GM21526 (cell line): ENCODE results near the gene ADAMTSL5.
"Not testable (repeated sequence)": the region's sequence is repeated elsewhere in the genome, so short reads cannot be mapped to it uniquely, and the experiment has no call there.

Experiments
- ATAC-seq: cut with Tn5 transposase; IDR thresholded peaks from one replicate; pipeline ENCODE4 v1.9.1; 2021; ENCODE audit warnings: moderate library complexity; ENCODE audit not compliant: unreplicated experiment, low FRiP score

ADAMTSL5 gene

GRCh38 chr19:1531587-1531986 lies 18.8 kb upstream of the ADAMTSL5 start:
- ATAC-seq = no peak

- ATAC-seq = not testable (repeated sequence)
Measured at GRCh38 chr19:1530856-1531255, 18.0 kb upstream of the ADAMTSL5 start.

- no peak for ATAC-seq
Measured at GRCh38 chr19:1529430-1529816, 16.6 kb upstream of the ADAMTSL5 start.

GRCh38 chr19:1528596-1529429 lies 16.0 kb upstream of the ADAMTSL5 start:
- no peak for ATAC-seq

DNA sequence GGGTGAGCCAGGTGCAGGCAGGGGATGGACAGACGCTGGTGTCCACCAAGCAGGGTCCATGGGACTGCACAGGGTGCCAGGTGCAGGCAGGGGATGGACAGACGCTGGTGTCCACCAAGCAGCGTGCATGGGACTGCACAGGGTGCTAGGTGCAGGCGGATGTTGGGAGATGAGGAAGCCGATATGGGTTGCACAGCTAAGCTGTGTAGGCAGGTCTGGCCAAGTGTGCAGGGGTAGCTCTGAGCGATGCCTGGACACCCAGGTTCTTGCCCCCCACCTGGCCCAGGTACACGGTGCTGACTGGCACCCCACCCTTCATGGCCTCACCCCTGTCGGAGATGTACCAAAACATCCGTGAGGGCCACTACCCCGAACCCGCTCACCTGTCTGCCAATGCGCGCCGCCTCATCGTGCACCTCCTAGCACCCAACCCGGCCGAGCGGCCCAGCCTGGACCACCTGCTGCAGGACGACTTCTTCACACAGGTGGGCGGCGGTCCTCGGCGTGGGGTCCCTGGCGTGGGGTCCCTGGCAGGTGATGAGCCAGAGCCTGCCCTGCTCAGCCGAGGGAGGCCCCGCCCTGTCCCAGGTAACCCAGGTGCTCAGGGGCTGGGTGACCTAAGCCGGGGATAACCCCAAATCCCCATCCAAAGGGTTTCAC lies 15.0 kb upstream of the ADAMTSL5 start:
- no peak for ATAC-seq

DNA sequence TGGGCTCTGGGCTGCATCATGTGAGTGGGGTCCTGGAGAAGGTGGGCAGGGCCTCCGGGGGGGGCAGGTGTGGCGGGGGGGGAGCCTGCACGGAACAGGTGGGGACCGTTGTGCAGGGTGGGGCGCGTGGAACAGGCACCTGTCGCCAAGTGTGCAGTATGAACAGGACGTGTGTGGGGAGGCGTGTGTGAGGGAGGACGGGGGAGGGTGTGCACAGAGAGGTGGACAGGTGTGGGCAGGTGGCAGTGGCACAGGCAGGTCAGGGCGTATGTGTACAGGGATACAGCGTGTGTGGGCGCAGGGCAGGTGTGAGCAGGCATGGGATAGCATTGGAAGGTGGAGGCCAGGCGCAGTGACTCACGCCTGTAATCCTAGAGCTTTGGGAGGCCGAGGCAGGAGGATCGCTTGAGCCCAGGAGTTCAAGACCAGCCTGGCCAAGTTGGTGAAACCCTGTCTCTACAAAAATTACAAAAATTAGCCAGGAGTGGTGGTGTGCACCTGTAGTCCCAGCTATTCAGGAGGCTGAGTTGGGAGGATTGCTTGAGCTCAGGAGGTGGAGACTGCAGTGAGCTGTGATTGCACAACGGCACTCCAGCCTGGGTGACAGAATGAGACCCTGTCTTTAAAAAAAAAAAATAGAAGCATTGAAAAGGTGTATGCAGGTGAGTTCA lies 14.3 kb upstream of the ADAMTSL5 start:
- no peak for ATAC-seq

- no peak for ATAC-seq
Measured at GRCh38 chr19:1526066-1526778, 13.4 kb upstream of the ADAMTSL5 start.

- no peak for ATAC-seq
Measured at GRCh38 chr19:1525343-1525742, 12.5 kb upstream of the ADAMTSL5 start.

DNA sequence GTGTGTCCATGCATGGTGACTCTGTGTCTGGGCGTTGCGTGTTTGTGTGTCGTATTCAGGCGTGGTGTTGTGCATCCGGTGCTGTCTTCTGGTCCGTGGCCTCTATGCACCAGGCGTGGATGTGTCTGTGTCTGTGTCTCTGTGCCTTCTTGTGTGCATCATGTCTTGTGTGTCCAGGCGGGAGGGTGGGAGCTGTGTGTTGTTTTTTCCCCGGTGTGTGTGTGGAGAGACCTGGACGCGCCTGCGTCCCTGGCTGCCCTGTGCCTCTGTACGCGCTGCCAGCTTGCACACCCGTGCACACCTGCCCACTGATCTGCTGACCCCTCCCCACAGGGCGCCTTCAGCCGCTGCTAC lies 12.1 kb upstream of the ADAMTSL5 start:
- ATAC-seq = no peak

GRCh38 chr19:1524287-1524971 lies 11.6 kb upstream of the ADAMTSL5 start:
- ATAC-seq = no peak

GRCh38 chr19:1523412-1524286 lies 10.8 kb upstream of the ADAMTSL5 start, which contains the start of gene PLK5:
Gene PLK5 (plus strand): TSS chr19:1524077. CDS start chr19:1526997, 2,920 bp downstream.
- no peak for ATAC-seq

DNA sequence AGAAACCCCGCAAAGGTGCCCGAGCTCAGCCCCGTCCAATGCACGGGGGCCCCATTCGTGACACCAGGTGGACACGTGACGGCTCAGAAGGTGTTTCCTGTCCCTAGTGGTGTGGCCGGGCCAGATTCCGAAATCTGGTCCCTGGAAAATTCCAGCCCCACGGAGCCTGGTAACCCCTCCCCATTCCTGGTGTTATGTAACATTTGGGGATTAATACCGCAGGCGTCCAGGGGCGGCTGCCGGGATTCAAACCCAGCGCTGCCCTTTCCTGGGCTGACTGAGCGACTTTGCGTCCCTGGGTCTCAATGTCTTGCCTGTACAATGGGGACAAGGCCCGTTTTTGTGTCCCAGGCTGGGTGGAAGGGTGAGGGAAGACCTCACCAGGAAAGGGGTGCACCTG lies 10.0 kb upstream of the ADAMTSL5 start:
- ATAC-seq = no peak

DNA sequence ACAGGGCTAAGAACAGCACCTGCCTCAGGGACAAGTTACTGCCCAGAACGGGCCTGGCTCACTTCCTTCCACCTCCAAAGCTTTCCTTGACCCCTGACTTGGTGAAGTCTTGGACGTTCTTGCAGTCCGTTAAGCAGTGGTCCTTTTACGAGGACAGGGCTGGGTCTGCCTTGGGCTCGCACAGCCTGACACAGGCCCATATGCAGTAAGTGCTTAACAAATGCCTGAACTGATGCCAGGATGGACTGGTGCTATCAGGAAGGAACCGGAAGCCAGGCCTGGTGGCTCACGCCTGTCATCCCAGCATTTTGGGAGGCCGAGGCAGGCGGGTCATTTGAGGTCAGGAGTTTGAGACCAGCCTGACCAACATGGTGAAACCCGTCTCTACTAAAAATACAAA lies 9.2 kb upstream of the ADAMTSL5 start:
- ATAC-seq = no peak

DNA sequence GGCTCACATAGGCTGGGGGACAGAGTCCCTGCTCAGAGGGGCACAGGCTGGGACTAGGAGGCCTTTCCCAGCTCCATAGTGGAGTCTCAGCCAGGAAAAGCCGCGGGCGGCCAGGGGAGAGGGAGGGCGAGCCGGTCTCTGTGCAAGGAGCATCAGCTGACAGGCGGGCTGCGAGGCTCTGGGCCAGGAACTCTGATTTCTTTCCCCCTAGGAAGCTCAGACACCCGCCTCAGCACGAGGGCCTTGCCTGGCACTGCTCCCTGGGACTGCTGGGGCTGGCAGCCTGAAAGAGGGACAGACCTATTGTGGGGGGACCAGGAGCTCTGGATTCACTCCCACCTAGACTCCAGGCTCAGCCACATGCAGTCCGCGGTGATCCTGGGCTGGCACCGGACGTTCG lies 8.8 kb upstream of the ADAMTSL5 start:
- ATAC-seq = no peak

DNA sequence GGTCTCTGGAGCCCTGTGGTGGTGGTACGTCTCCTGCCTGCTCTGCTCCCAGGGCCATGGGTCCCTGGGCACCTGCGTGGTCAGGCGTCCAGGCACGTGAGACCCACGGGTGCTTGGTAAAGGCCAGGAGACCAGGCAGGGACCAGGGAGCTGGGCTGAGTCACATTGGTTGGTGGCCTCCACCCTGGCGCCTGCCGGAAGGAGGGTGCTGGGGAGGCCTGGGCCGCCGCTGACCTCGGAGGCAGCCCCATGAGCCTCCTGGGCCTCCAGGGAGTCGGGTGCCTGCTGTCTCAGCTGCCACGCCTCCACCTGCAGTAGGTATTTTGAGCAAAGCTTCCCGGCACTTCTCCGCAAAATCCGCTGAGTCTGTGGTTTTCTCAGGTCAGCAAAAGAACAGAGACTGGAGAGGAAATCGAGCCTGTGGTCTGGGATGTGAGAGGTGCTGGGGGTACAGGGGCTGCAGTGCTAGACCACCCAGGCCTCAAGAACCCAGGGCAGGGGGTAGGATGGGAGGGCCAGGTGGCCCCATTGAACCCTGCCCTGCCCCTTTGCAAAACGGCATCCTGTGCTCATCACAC lies 7.5 kb upstream of the ADAMTSL5 start:
- no peak for ATAC-seq

GRCh38 chr19:1519802-1520201 lies 7.0 kb upstream of the ADAMTSL5 start:
- ATAC-seq = not testable (repeated sequence)

GRCh38 chr19:1518471-1518870 lies 5.7 kb upstream of the ADAMTSL5 start:
- no peak for ATAC-seq

DNA sequence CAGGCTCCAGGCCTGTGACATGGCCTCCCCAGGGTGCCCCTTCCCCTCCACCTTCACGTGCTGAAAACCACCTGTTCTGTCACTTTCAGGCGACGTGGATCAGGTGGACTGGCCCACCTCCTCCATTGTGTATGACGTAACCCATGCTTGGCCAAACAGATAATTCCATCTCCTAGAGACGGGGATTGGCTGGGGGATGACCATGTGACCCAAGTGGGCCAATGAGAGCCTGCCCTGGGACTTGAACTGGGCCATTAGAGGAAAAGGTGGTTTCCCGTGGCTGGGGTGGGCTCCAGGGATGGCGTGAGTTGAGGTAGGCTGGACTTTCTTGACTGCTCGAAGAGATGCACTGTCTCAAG lies 3.6 kb upstream of the ADAMTSL5 start:
- no peak for ATAC-seq
